Duodenal mucosa (tissue), 2 donors: ENCODE results near the gene PMM2.

Source experiments
- H3K27ac ChIP-seq: one replicate; pipeline ENCODE4 v1.7.0; 2013; ENCODE audit warnings: low read depth, low read length
- H3K27me3 ChIP-seq, 2 donors: one replicate each; pipeline ENCODE4 v1.7.0; 2013; ENCODE audit warnings: low read length in 2 of 2, control low read depth in 1 of 2; ENCODE audit not compliant: insufficient read depth in 2 of 2, control insufficient read depth in 1 of 2
- H3K36me3 ChIP-seq, 2 donors: one replicate each; pipeline ENCODE4 v1.7.0; 2013; ENCODE audit warnings: low read length in 2 of 2, control low read depth in 1 of 2; ENCODE audit not compliant: insufficient read depth in 2 of 2, control insufficient read depth in 1 of 2
- H3K4me1 ChIP-seq, 2 donors: one replicate each; pipeline ENCODE4 v1.7.0; 2013; ENCODE audit warnings: low read length in 2 of 2, control low read depth in 1 of 2; ENCODE audit not compliant: insufficient read depth in 2 of 2, control insufficient read depth in 1 of 2
- H3K4me3 ChIP-seq, 2 donors: one replicate each; pipeline ENCODE4 v1.7.0; 2013; ENCODE audit warnings: low read length in 2 of 2, low read depth in 1 of 2
- H3K9ac ChIP-seq, 2 donors: one replicate each; pipeline ENCODE4 v1.7.0; 2013; ENCODE audit warnings: low read length in 2 of 2, low read depth in 1 of 2
- H3K9me3 ChIP-seq, 2 donors: one replicate each; pipeline ENCODE4 v1.7.0; 2013; ENCODE audit warnings: low read length in 2 of 2, control low read depth in 1 of 2; ENCODE audit not compliant: control insufficient read depth in 1 of 2

Gene PMM2

GRCh38 chr16:8848231-8848938, 50.7 kb downstream of the PMM2 start:
- Histone ChIP-seq H3K27ac (no peak overlapping the region), H3K9me3 (no peaks in the 10 kb centered on the region), H3K4me1 (peaks cover 6 to 11% of the 10 kb centered on the region in 2 donors), H3K27me3 (no peaks in the 10 kb centered on the region), H3K36me3 (peaks cover 42 to 65% of the 10 kb centered on the region in 2 donors), H3K4me3 (no peak overlapping the region), H3K9ac (no peak overlapping the region)

GRCh38 chr16:8848939-8849391, 51.3 kb downstream of the PMM2 start:
- H3K27ac ChIP-seq, result no peak overlapping the region
- H3K9me3 ChIP-seq, result no peaks in the 10 kb centered on the region
- no peak overlapping the region for H3K9ac ChIP-seq
- no peak overlapping the region for H3K4me3 ChIP-seq
- H3K27me3 ChIP-seq, result no peaks in the 10 kb centered on the region
- H3K4me1 ChIP-seq, result peaks cover 6 to 11% of the 10 kb centered on the region in 2 donors
- H3K36me3 ChIP-seq, result peaks cover 48 to 68% of the 10 kb centered on the region in 2 donors

- Histone ChIP-seq H3K9ac (no peak overlapping the region), H3K36me3 (peaks cover 52 to 72% of the 10 kb centered on the region in 2 donors), H3K4me1 (peaks cover 6 to 11% of the 10 kb centered on the region in 2 donors)
Measured at GRCh38 chr16:8849411-8850011, 51.9 kb downstream of the PMM2 start.

GRCh38 chr16:8850279-8850885, 52.7 kb downstream of the PMM2 start:
- Histone ChIP-seq H3K27me3 (no peaks in the 10 kb centered on the region), H3K4me3 (no peak overlapping the region), H3K9ac (no peak overlapping the region), H3K9me3 (no peaks in the 10 kb centered on the region), H3K4me1 (peaks cover 6 to 11% of the 10 kb centered on the region in 2 donors), H3K27ac (no peak overlapping the region), H3K36me3 (peaks cover 58 to 81% of the 10 kb centered on the region in 2 donors)

More at GRCh38 chr16:8849411-8850011, 51.9 kb downstream of the PMM2 start:
- no peaks in the 10 kb centered on the region for H3K9me3 ChIP-seq
- no peaks in the 10 kb centered on the region for H3K27me3 ChIP-seq
- no peak overlapping the region for H3K27ac ChIP-seq
- H3K4me3 ChIP-seq, result no peak overlapping the region

- H3K36me3 ChIP-seq, result peaks cover 59 to 88% of the 10 kb centered on the region in 2 donors
- H3K9ac ChIP-seq, result no peak overlapping the region
- H3K9me3 ChIP-seq, result no peaks in the 10 kb centered on the region
- H3K4me3 ChIP-seq, result no peak overlapping the region
- H3K27me3 ChIP-seq, result no peaks in the 10 kb centered on the region
- H3K27ac ChIP-seq, result no peak overlapping the region
- H3K4me1 ChIP-seq, result peaks cover 6 to 11% of the 10 kb centered on the region in 2 donors
Measured at GRCh38 chr16:8851761-8852403, 54.2 kb downstream of the PMM2 start.

- H3K27ac ChIP-seq, result no peak overlapping the region
- H3K27me3 ChIP-seq, result no peaks in the 10 kb centered on the region
- no peak overlapping the region for H3K4me3 ChIP-seq
- H3K9ac ChIP-seq, result no peak overlapping the region
- H3K36me3 ChIP-seq, result peaks cover 57 to 84% of the 10 kb centered on the region in 2 donors
- H3K9me3 ChIP-seq, result no peaks in the 10 kb centered on the region
- peaks cover 6 to 11% of the 10 kb centered on the region in 2 donors for H3K4me1 ChIP-seq
Measured at GRCh38 chr16:8852534-8852933, 54.9 kb downstream of the PMM2 start.

- H3K4me1 ChIP-seq, result peaks cover 6 to 11% of the 10 kb centered on the region in 2 donors
- H3K9me3 ChIP-seq, result no peaks in the 10 kb centered on the region
- no peak overlapping the region for H3K27ac ChIP-seq
- peaks cover 54 to 81% of the 10 kb centered on the region in 2 donors for H3K36me3 ChIP-seq
- no peak overlapping the region for H3K9ac ChIP-seq
- H3K27me3 ChIP-seq, result no peaks in the 10 kb centered on the region
- no peak overlapping the region for H3K4me3 ChIP-seq
Measured at GRCh38 chr16:8853150-8853549, 55.5 kb downstream of the PMM2 start.

GRCh38 chr16:8853611-8854010, 56.0 kb downstream of the PMM2 start:
- Histone ChIP-seq H3K27me3 (no peaks in the 10 kb centered on the region), H3K9me3 (no peaks in the 10 kb centered on the region), H3K9ac (no peak overlapping the region), H3K4me1 (peaks cover 6 to 11% of the 10 kb centered on the region in 2 donors), H3K36me3 (peaks cover 49 to 81% of the 10 kb centered on the region in 2 donors), H3K27ac (no peak overlapping the region), H3K4me3 (no peak overlapping the region)

- H3K4me1 ChIP-seq, result peaks cover 6 to 11% of the 10 kb centered on the region in 2 donors
- H3K27ac ChIP-seq, result no peak overlapping the region
- no peak overlapping the region for H3K9ac ChIP-seq
- no peak overlapping the region for H3K4me3 ChIP-seq
- no peaks in the 10 kb centered on the region for H3K9me3 ChIP-seq
- no peaks in the 10 kb centered on the region for H3K27me3 ChIP-seq
- peaks cover 41 to 81% of the 10 kb centered on the region in 2 donors for H3K36me3 ChIP-seq
Measured at GRCh38 chr16:8854298-8854948, 56.8 kb downstream of the PMM2 start.
